ENCODE results near the gene WIPF1.

WIPF1 gene

GRCh38 chr2:174544156-174544555 lies 53.4 kb downstream of the WIPF1 start:
- no peak for DNase-seq
- Histone ChIP-seq H3K4me1 (no peaks in the 10 kb centered on the region), H3K27me3 (peaks cover 0 to 8% of the 10 kb centered on the region in 2 donors), H3K4me3 (no peak overlapping the region), H3K36me3 (no peaks in the 10 kb centered on the region), H3K9me3 (no peaks in the 10 kb centered on the region), H3K27ac (no peak overlapping the region)
- intact Hi-C loops (cut with DNase I; ENCODE audit: low total_unique reads) = no loop called here
- TF ChIP-seq CTCF (IDR thresholded peaks at IDR 0.05) = no peak

GRCh38 chr2:174540893-174541292 lies 56.7 kb downstream of the WIPF1 start:
- no peaks in the 10 kb centered on the region for H3K36me3 ChIP-seq
- no peaks in the 10 kb centered on the region for H3K9me3 ChIP-seq
- intact Hi-C loops (cut with DNase I; ENCODE audit: low total_unique reads) = no loop called here
- H3K27me3 ChIP-seq = peaks cover 0 to 8% of the 10 kb centered on the region in 2 donors
- no peak for TF ChIP-seq CTCF (IDR thresholded peaks at IDR 0.05)
- H3K4me1 ChIP-seq = no peaks in the 10 kb centered on the region
- H3K4me3 ChIP-seq = no peak overlapping the region
- no peak overlapping the region for H3K27ac ChIP-seq
- no peak for DNase-seq

DNA sequence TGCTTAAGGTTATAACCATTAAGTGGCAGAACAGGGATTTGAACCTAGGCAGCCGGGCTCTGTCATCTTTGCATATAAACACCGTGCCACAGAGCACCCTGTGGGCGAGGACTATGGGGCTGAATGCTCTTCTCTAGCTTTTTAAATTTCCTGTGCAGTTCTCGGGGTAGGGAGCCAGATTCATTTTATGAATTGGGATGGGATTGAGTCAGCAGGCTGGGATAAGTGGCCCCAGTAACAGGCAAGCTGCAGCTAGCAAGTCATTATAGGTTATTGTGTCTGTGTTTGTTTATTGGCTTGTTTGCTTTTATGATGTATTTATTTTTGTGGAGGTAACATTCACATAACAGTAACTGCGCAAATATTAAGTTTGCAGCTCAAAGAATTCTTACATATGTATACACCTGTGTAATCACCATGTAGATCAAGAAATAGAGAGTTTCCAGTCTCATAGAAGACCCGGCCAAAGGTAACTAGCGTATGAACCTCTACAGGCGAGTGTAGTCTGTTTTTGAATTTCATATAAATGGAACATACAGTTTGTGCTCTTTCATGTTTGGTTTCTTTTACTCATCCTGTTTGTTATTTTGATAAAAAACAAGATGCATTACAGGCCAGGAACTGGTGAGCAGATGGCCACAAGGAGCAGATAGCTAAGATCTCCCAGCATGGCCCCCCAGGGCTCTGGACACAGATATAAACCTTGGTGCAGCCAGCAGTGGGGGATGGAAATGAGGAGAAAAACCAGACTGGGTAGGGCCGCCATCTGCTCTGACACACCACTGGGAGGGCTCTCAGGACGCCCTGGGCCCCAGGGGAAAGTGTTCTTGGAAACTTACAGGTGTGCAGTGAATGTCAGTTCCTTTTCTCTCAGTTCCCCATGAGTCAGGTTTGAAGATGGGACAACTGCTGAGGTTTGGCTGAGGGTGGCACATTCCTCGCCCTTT lies 61.6 kb downstream of the WIPF1 start:
- intact Hi-C loops (cut with DNase I; ENCODE audit: low total_unique reads) = no loop called here
- no peak overlapping the region for H3K27ac ChIP-seq
- no peaks in the 10 kb centered on the region for H3K9me3 ChIP-seq
- DNase-seq = no peak
- no peaks in the 10 kb centered on the region for H3K36me3 ChIP-seq
- TF ChIP-seq CTCF (IDR thresholded peaks at IDR 0.05) = no peak
- H3K4me1 ChIP-seq = no peaks in the 10 kb centered on the region
- H3K4me3 ChIP-seq = no peak overlapping the region
- no peaks in the 10 kb centered on the region for H3K27me3 ChIP-seq

GRCh38 chr2:174535083-174535482 lies 62.5 kb downstream of the WIPF1 start:
- H3K4me1 ChIP-seq = no peaks in the 10 kb centered on the region
- H3K36me3 ChIP-seq = no peaks in the 10 kb centered on the region
- H3K27me3 ChIP-seq = no peaks in the 10 kb centered on the region
- TF ChIP-seq CTCF (IDR thresholded peaks at IDR 0.05) = no peak
- no peak for DNase-seq
- H3K4me3 ChIP-seq = no peak overlapping the region
- intact Hi-C loops (cut with DNase I; ENCODE audit: low total_unique reads) = no loop called here
- no peaks in the 10 kb centered on the region for H3K9me3 ChIP-seq
- H3K27ac ChIP-seq = no peak overlapping the region

DNA sequence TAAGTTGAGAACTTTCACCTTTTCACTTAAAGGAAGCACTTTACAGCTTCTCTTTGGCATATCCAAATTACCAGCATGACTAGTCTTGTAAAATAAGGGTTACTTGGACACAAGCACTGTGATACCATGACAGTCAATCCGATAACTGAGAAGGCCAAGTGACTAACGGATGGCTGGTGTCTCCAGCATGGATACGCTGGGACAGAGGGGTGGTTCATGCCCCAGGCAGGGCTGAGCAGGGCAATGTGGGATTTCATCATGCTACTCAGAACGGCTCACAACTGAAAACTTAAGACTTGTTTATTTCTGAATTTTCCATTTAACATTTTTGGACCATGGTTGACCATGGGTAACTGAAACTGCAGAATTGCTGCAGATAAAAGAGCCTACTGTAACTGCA lies 67.7 kb downstream of the WIPF1 start:
- intact Hi-C loops (cut with DNase I; ENCODE audit: low total_unique reads) = no loop called here
- Histone ChIP-seq H3K27ac (no peak overlapping the region), H3K27me3 (no peaks in the 10 kb centered on the region), H3K36me3 (no peaks in the 10 kb centered on the region), H3K4me1 (no peaks in the 10 kb centered on the region), H3K4me3 (no peak overlapping the region), H3K9me3 (peaks cover 0 to 6% (median 0%) of the 10 kb centered on the region in 3 donors)
- TF ChIP-seq CTCF (IDR thresholded peaks at IDR 0.05) = no peak
- no peak for DNase-seq
